COLO829 (cell line): ENCODE results near the gene ANAPC7.

ENCODE experiments used
- DNase-seq: peaks from one replicate; pipeline ENCODE4 v3.0.0; 2012; ENCODE audit warnings: low spot score

The ANAPC7 gene

DNA sequence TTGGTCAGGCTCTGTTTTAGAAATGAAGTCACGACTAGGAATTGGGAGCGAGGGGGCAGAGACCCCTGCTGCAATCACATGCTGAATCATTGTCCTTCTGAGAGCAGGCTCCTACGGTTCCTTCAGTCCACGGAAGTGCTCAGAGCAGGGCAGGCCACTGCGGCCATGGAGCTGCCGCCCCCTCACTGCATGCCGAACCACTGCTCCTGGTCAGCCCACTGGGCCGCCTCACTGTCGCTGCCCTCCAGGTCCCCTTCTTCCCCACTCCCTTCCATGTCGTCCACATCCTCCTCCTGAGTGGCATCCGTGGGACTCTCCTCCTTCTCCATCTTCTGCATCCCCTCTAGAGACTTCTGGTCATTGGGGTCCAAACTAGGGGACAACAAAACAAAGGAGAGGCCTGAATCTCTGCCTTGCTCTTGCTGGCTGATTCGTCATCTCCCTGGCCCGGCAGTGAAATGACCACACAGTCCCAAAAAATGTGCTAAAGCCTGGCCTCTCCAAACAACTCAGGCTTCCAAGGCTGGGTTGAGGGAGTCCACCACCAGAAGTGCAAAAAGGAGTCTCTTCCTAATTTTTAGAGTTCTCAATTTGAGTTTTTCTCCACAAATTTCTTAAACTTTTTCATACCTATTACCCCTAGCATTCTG, 29.4 kb downstream of the ANAPC7 start:
- no peak for DNase-seq

DNA sequence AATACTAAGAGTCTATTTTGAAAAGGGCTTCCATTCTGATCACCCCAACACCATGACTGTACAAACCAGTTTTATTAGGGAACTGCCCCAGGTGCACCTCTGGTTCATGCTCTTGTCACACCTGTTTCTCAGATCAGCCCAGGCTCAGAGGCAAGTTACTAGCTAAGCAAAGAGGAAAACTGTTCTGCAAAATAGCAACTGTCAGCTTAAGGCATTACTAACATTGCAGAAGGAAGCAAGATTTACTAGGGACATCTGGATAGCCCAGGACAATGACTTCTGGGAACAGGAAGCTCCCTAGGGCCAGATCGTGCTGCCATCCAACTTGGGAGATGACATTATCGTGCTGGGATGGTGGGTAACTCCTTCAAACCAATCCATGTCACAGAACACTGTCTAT, 30.1 kb downstream of the ANAPC7 start:
- DNase-seq = no peak

DNA sequence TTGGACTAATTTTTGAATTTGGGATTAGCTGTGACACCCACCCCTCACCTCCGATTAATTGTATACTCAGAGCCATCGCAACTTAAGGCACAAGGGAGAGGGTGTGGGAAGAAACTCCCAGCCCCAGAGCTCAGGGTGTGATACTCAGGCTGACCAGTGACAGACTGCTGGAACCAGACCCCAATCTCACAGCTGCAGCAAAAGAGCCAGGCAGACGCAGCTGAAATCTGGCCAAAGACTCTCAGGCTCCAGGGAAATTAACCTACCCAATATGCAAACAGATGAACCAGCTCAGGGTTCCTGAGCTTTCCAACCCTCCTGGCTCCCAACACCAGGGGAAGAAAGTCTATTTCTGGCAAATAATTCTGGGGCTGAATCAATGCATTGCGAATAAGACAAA, 30.5 kb downstream of the ANAPC7 start:
- no peak for DNase-seq

DNA sequence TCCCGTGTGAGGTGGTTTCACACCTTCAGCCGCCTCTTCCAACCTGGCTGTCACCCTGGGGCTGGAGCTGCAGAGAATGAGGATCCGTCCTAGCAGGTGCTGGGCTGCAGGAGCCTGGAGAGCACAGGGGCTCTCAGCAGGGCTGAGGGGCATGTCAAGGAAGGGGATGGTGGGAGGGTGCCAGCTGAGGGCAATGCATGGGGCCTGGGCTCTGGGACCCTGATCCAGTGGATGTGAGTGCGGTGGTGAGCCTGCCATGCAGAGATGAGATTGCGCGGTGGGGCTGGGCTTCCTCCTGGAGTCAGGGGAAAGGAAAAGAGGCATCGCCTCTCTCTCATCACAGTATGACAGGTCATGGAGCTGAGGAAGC, 31.5 kb downstream of the ANAPC7 start:
- no peak for DNase-seq

DNA sequence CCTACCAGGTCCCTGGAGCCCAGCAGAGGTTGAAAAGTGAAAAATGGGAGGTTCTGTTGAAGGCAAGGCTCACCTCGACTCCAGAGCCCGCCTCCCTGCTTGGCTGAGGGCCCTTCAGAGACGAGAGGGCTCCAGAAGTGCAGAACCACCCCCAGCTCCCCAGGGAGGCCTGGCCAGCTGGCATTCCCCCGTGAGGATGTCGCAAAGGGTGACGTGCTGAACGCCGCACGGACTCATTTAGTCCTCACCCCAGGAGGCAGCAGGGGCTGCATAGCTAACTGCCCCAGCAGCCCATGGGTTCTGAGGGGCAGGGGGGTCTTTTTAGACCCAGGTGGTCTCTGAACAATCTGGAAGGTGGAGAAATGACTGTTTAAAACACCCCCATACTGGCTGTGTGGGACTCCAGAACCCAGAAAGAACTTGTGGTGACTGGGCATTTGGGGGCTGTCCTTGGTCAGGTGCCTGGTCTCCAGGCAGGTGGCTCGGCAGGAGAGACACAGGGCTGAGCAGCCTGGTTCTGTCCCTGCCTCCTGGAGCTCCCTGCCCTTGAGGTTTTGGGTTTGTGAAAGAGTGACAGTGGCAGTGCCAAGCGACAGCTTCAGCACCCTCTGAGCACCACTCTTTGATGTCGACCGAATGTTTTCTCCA, 32.0 kb downstream of the ANAPC7 start:
- no peak for DNase-seq

DNA sequence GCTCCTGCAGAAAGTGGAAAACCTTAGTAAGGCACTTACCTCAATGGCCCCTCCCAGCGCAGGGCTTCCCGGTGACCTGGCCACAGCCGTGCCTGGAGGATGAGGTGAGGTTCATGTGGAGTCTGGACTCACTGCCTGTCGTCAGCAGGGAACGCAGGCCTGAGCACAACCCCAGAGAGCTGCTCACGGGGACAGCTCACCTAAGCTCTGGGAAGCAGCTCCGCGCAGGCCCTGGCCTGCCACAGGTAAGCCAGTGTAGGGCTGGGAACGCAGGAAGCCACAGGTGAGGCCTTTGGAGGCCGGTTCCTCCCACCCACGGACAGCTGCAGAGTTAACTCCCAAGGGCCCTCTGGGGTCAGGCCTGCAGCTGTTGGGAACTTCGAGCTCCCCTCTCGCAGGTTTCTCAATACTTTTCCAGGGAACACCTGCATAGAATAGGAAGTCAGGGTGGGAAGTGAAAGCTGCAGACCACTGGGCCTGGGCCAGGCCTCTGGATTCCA, 32.7 kb downstream of the ANAPC7 start:
- no peak for DNase-seq

DNA sequence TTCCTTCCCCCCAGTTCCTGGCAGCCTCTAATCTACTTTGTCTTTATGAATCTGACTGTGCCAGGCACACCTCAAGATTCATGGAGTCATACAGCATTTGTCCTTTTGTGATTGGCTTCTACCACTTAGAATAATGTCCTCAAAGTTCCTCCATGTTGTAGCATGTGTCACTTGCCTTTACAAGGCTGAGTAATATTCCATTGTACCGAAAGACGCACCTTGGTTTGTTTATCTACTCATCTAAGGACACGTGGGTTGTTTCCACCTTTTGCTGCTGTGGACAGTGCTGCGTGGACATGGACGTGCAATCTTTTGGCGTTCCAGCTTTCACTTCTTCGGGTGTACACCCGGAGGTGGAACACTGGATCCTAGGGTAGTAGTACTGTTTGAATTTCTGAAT, 33.5 kb downstream of the ANAPC7 start:
- DNase-seq = no peak

DNA sequence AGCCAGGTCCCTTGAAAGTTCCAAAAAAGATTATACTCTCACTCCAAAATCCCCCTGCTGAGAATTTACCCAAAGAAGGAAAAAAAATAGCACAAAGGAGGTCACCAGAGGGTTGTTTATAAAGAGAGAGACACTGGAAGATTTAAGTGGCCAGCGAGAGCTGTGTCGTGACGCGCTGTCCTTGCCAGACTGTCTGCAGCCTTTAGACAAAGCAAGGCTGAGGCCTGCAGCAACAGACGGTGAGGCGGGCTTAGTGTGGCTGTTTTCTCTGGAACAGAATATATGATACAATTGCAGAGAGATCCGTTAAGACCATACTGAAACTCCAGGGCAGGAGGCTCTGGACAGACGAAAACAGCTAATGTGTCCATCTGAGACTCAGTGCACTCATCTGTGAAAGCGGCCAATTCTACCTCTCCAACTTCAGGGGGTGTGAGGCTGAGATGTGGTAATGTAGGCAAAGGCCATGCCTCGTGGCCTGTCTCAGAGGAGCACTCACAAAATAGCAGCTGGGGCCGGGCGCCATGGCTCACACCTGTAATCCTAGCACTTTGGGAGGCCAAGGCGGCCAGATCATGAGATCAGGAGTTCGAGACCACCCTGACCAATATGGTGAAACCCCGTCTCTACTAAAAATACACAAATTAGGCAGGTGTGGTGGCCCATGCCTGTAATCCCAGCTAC, 36.2 kb downstream of the ANAPC7 start:
- no peak for DNase-seq

DNA sequence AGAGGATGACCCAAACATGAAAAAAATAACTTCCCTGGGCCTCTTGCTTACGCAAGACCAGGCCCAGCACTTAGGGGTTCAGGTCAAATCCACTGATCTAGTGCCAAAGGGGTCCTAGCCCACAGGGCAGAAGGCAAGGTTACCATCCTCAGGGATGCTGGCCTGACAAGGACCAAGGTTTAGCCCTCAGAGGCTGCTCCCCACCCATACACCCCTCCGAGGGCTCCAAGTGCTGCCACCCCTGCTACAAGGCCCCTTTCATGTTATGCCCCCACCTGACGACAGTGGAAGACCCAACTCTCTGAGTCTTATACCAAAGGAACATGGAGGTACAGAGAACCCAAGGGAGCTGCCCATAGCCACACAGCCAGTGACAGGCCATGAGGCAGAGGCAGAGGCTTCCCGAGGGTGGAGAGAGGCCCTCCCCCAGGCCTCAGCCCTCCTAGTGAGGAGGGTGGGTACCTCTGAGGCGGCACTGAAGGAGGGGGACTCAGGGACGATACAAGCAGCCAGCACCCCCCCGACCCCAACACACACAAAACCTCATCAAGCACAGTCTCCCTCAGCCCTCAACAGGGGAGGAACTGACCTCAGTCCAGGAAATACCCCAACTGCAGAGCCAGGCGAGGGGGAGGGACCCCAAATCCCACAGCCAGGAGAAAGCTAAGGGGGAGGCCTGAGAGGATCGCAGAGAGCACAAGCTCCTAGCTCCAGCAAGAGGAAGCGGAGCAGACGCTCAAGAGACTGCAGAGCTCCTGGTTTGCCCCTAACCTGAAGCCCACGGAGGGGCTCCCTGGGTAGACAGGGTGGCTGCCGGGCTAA, 37.0 kb downstream of the ANAPC7 start:
- DNase-seq = no peak

DNA sequence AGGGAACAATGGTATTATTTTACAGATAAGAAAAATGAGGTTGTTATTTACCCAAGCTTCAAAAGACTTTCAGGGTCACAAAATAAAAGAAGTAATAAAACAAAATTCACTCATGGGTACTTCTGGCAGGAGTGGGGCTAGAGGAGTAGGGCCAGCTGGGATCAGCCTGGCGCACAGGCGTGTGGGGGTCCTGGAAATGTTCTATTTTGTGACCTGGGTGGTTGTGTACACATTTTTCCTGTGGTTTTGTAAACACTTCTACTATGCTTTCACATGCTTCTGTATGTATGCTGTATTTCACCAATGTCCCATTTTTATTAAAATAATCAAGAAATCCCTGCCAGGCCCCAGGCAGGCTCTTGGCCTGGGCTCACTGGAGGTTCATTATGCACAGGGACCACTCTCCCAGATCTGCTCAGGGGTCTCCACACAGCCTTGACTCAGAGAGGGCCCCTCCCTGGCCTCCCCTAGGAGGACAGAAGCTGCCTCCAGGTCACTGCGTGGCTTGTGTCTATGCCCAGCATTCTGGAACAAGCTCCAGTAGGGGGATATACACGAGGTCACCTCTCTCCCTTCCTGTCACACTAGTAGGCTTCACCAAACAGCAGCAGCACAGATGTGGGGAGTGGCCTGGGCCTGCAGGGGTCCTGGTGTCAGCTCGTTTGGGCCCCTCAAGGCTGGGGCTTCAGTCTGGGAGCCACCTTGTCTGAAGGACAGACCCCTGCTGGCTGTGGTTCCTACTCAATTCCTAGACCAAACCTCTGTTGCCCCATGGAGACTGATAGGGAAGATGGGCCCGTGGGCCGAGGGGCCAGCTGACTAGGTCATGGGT, 37.8 kb downstream of the ANAPC7 start:
- DNase-seq = no peak

DNA sequence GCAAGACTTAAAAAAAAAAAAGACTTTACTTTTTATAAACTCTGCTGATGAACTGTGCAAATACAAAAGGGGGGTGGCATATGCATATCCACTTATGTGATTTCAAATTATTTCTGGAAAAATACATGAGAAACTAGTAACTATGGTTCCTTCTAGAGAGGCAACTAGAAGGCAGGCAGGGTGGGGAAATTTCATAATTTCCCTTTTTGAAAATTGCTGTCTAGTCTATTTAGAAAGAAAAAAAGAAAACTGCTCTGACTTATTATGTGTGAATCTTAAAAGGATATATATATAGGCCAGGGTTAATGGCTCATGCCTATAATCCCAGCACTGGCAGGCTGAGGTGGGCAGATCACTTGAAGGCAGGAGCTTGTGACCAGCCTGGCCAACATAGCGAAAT, 42.3 kb downstream of the ANAPC7 start:
- DNase-seq = no peak

DNA sequence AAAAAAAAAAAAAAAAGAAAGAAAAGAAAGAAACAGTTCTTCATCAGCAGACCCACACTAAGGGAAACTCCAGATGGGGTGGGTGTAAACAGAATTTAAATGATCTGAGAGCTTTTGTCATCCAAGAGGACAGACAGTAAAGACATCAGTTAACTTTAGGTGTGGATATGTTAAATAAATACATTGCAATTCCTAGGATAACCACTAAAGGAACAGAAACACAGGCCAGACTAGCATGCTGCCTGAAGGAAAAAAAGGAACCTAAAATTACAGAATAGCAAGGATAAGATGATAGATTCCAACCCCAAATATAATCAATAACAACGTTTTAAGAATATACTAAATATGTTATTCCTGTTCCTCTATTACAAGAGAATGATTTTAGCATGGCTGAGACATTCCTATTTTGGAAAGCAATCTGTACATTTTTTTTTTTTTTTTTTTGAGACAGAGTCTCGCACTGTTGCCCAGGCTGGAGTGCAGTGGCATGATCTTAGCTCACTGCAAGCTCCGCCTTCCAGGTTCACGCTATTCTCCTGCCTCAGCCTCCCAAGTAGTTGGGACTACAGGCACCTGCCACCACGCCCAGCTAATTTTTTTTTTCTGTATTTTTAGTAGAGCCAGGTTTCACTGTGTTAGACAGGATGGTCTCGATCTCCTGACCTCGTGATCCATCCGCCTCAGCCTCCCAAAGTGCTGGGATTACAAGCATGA, 45.0 kb downstream of the ANAPC7 start:
- peak; percentile 31 for DNase-seq

DNA sequence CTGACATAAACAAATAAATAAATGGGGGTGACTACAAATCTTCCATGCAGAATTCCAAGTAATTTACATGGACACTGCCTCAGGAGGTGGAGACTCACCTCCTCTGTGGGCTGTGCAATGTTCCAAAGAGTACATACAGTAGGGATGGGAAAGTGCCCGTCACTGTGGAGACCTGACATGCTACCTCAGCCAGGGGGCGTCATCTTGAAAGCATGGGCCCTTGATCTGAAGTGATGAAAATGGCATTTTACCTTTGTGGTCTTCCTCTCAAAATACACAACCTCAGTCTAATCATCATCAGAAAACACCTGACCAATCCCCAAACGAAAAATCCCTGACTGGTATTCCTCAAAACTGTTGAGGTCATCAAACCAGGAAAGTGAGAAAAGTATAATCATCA, 48.4 kb downstream of the ANAPC7 start:
- DNase-seq = no peak

DNA sequence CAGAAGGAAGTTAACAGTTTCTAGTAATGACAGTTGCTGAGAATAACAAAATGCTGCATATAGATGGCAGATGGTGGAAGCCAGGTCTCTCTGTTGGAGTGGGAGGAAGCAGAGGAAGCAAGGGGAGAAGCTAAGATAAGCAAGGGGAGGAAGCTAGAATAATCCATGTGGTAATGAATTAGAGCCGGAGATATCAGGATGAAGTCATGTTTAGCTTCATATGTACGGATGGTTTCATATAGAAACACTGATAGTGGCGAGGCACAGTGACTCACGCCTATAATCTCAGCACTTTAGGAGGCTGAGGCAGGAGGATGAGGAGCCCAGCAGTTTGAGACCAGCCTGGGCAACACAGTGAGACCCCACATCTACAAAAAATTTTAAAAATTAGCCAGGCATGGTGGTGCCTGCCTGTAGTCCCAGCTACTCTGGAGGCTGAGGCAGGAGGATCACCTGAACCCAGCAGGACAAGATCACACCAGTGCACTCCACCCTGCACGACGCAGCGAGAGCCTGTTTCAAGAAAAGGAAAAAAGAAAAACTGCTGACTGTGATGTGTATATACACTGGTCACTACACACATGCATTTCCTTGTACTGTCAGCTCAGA, 49.2 kb downstream of the ANAPC7 start:
- DNase-seq = no peak

DNA sequence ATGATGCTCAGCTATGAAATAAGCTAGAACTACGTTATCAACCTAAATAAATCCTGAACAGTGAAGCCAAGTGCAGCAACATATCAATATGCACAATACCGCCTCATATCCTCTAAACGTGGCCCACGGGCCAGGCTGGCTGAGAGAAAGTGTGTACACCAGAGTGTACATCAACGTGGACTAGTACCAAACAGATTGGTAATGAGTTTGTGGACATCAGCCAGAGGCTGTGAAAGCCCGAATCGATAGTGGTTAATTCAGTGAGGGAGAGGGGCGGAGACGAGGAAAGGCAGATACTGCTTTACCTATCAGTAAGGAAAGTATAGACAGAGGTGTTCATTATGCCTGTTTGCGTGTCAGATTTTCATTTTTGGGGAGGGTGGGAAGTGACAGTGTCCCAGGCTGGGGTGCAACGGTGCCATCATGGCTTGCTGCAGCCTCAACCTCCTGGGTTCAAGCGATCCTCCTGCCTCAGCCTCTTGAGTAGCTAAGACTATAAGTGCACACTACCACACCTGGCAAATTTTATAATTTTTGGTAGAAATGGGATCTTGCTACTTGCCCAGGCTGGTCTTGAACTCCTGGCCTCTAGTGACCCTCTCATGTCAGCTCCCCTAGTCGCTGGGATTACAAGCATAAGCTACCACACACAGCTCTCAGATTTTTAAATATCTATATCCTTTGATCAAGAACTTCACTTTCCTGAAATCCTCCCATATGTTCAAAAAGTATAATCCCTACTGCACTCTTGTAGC, 50.1 kb downstream of the ANAPC7 start:
- DNase-seq = no peak

DNA sequence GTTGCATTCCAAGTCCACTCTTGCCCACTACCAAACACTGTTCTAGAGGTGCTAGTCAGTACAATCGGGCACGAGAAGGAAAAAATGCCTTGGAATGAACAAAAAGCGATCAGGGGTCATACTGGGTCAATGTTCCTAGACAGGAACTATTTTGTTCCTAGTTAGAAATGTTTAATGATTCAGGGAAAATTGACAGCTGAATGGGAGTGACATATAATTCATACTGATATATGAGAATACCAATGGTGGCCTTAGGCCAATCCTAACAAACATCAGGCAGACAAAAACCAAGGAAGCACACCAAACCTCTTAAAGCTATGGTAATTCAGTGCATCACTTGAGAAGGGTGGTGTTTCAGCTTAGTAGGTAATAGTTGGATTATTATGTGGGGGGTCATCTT, 51.1 kb downstream of the ANAPC7 start:
- DNase-seq = no peak

DNA sequence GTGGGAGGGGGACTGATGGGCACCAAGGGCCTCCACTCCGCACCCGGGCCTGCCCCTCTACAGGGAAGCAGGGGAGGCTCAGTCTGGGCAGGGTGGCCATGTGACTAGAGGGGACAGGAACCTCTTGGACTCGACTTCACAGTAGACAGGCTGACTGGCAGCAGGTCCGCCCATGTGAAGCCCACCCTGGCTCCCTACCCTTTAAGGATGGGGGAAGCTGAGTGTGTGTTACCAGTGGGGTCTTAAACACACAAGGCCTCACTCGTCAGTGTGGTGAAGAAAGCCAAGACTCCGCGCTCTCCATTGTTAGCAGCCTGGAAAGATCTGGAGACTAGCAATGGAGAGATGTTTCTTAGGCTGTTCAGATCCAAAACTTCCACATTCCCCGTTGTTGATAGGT, 52.4 kb downstream of the ANAPC7 start:
- no peak for DNase-seq

DNA sequence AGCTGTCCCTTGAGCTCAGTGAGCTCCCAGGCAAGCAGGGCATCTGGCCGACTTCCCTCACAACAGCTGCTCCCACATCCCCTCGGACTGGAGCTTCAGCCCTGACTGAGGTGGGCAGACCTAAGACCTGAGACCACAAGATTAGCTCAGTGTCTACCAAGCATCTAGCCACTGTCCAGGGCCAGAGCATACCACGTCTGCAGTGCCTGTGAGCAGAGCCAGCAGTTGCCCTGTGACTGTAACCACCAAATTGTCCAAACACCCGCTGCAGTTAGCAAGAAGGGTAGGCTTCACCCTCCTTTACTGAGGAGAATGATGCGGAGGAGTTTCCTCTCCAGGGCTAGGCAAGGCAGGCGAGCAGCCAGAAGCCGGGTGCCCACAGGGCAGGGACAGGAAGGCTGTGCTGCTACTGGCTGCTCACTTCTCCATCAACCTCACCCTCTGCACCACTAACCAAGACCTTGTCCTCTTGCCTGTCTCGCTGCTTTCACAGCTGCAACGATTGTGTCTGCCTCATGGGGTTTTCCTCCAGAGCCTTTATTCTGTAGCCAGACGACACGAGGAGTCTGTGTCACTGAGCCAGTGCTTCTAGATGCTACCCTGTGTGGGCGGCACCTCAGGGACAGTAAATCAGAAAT, 53.9 kb downstream of the ANAPC7 start:
- DNase-seq = no peak

DNA sequence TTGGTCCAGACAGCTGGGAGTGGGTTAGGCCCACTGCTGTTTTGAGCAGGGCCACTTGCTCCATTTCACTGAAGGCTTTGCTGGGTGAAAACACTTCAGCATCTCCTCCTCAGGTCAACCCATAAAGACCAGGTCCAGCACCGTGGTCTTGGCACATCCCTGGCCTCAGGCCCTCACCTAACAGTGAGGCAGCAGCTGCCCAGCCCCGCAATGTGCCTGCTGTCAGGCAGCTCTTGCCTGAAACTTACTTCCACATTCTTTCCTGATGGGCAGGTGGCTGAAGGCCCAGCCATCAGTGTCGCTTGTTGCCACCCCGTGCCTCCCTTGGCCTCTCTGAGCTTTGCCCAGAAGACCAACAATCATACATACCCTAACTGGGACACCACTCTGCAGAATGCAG, 54.4 kb downstream of the ANAPC7 start:
- DNase-seq = no peak
